T-helper 1 cell treated with Interleukin-12 subunit alpha and Interleukin-12 subunit beta and Interleukin-4 antibody, amounts not matched to agents 30 μg/mL and 1 μg/mL, for 36 hours (primary cell): ENCODE measurements around the gene CADM1.

Source experiments
- H3K27ac Mint-ChIP-seq: one replicate; pipeline ENCODE4 v1.8.0; 2021; ENCODE audit warnings: mild to moderate bottlenecking, mixed read lengths
- H3K27me3 Mint-ChIP-seq: one replicate; pipeline ENCODE4 v1.8.0; 2021; ENCODE audit warnings: low read depth, mixed read lengths
- H3K36me3 Mint-ChIP-seq: one replicate; pipeline ENCODE4 v1.8.0; 2021; ENCODE audit warnings: low read depth, mixed read lengths
- H3K4me1 Mint-ChIP-seq: one replicate; pipeline ENCODE4 v1.8.0; 2021; ENCODE audit warnings: low read depth, mixed read lengths
- H3K4me3 Mint-ChIP-seq: one replicate; pipeline ENCODE4 v1.8.0; 2021; ENCODE audit warnings: mild to moderate bottlenecking, moderate library complexity, mixed read lengths
- H3K9me3 Mint-ChIP-seq: one replicate; pipeline ENCODE4 v1.8.0; 2021; ENCODE audit warnings: mixed read lengths

Gene CADM1

GRCh38 chr11:115363921-115364320 lies 140.3 kb downstream of the CADM1 start:
- Mint-ChIP-seq H3K36me3 (no peaks in the 10 kb centered on the region), H3K4me3 (no peak overlapping the region), H3K27ac (no peak overlapping the region)

GRCh38 chr11:115363426-115363825 lies 140.8 kb downstream of the CADM1 start:
- no peak overlapping the region for H3K4me3 Mint-ChIP-seq
- H3K9me3 Mint-ChIP-seq = no peaks in the 10 kb centered on the region
- H3K36me3 Mint-ChIP-seq = no peaks in the 10 kb centered on the region

More at GRCh38 chr11:115363921-115364320, 140.3 kb downstream of the CADM1 start:
- no peaks in the 10 kb centered on the region for H3K9me3 Mint-ChIP-seq
- H3K27me3 Mint-ChIP-seq = no peaks in the 10 kb centered on the region
- no peaks in the 10 kb centered on the region for H3K4me1 Mint-ChIP-seq

GRCh38 chr11:115362997-115363396 lies 141.2 kb downstream of the CADM1 start:
- H3K4me3 Mint-ChIP-seq = no peak overlapping the region
- no peak overlapping the region for H3K27ac Mint-ChIP-seq
- no peaks in the 10 kb centered on the region for H3K36me3 Mint-ChIP-seq
- H3K4me1 Mint-ChIP-seq = no peaks in the 10 kb centered on the region
- no peaks in the 10 kb centered on the region for H3K27me3 Mint-ChIP-seq
- H3K9me3 Mint-ChIP-seq = no peaks in the 10 kb centered on the region

More at GRCh38 chr11:115363426-115363825, 140.8 kb downstream of the CADM1 start:
- Mint-ChIP-seq H3K27ac (no peak overlapping the region), H3K4me1 (no peaks in the 10 kb centered on the region), H3K27me3 (no peaks in the 10 kb centered on the region)

- H3K27me3 Mint-ChIP-seq = peaks cover 3% of the 10 kb centered on the region
- no peak overlapping the region for H3K4me3 Mint-ChIP-seq
- H3K9me3 Mint-ChIP-seq = no peaks in the 10 kb centered on the region
- no peaks in the 10 kb centered on the region for H3K4me1 Mint-ChIP-seq
- no peak overlapping the region for H3K27ac Mint-ChIP-seq
- H3K36me3 Mint-ChIP-seq = no peaks in the 10 kb centered on the region
Measured at GRCh38 chr11:115361025-115361424, 143.2 kb downstream of the CADM1 start.

GRCh38 chr11:115360186-115360824 lies 143.9 kb downstream of the CADM1 start:
- Mint-ChIP-seq H3K27me3 (peaks cover 4% of the 10 kb centered on the region), H3K9me3 (no peaks in the 10 kb centered on the region), H3K27ac (no peak overlapping the region), H3K4me3 (no peak overlapping the region), H3K4me1 (no peaks in the 10 kb centered on the region), H3K36me3 (no peaks in the 10 kb centered on the region)

GRCh38 chr11:115357066-115357465 lies 147.1 kb downstream of the CADM1 start:
- H3K4me3 Mint-ChIP-seq = no peak overlapping the region
- H3K9me3 Mint-ChIP-seq = no peaks in the 10 kb centered on the region
- H3K27ac Mint-ChIP-seq = no peak overlapping the region
- peaks cover 8% of the 10 kb centered on the region for H3K27me3 Mint-ChIP-seq
- no peaks in the 10 kb centered on the region for H3K4me1 Mint-ChIP-seq
- H3K36me3 Mint-ChIP-seq = no peaks in the 10 kb centered on the region

- H3K27me3 Mint-ChIP-seq = peaks cover 8% of the 10 kb centered on the region
- H3K4me3 Mint-ChIP-seq = no peak overlapping the region
- no peak overlapping the region for H3K27ac Mint-ChIP-seq
- no peaks in the 10 kb centered on the region for H3K9me3 Mint-ChIP-seq
- no peaks in the 10 kb centered on the region for H3K36me3 Mint-ChIP-seq
- no peaks in the 10 kb centered on the region for H3K4me1 Mint-ChIP-seq
Measured at GRCh38 chr11:115352805-115353485, 151.3 kb downstream of the CADM1 start.

GRCh38 chr11:115349335-115350017 lies 154.7 kb downstream of the CADM1 start:
- Mint-ChIP-seq H3K27ac (no peak overlapping the region), H3K9me3 (no peaks in the 10 kb centered on the region), H3K27me3 (no peaks in the 10 kb centered on the region), H3K36me3 (no peaks in the 10 kb centered on the region), H3K4me3 (no peak overlapping the region), H3K4me1 (no peaks in the 10 kb centered on the region)

GRCh38 chr11:115348416-115348815 lies 155.8 kb downstream of the CADM1 start:
- no peak overlapping the region for H3K27ac Mint-ChIP-seq
- no peak overlapping the region for H3K4me3 Mint-ChIP-seq
- no peaks in the 10 kb centered on the region for H3K4me1 Mint-ChIP-seq
- no peaks in the 10 kb centered on the region for H3K27me3 Mint-ChIP-seq
- no peaks in the 10 kb centered on the region for H3K9me3 Mint-ChIP-seq
- H3K36me3 Mint-ChIP-seq = no peaks in the 10 kb centered on the region

GRCh38 chr11:115347106-115347505 lies 157.1 kb downstream of the CADM1 start:
- no peaks in the 10 kb centered on the region for H3K36me3 Mint-ChIP-seq
- no peak overlapping the region for H3K4me3 Mint-ChIP-seq
- no peaks in the 10 kb centered on the region for H3K4me1 Mint-ChIP-seq
- no peaks in the 10 kb centered on the region for H3K9me3 Mint-ChIP-seq
- no peaks in the 10 kb centered on the region for H3K27me3 Mint-ChIP-seq
- no peak overlapping the region for H3K27ac Mint-ChIP-seq

- Mint-ChIP-seq H3K9me3 (no peaks in the 10 kb centered on the region), H3K27ac (no peak overlapping the region), H3K4me3 (no peak overlapping the region), H3K27me3 (no peaks in the 10 kb centered on the region), H3K4me1 (no peaks in the 10 kb centered on the region), H3K36me3 (no peaks in the 10 kb centered on the region)
Measured at GRCh38 chr11:115345840-115346239, 158.4 kb downstream of the CADM1 start.

- Mint-ChIP-seq H3K4me1 (no peaks in the 10 kb centered on the region), H3K4me3 (no peak overlapping the region), H3K36me3 (no peaks in the 10 kb centered on the region), H3K27me3 (no peaks in the 10 kb centered on the region), H3K27ac (no peak overlapping the region), H3K9me3 (no peaks in the 10 kb centered on the region)
Measured at GRCh38 chr11:115345361-115345760, 158.9 kb downstream of the CADM1 start.

GRCh38 chr11:115344846-115345245 lies 159.4 kb downstream of the CADM1 start:
- H3K4me1 Mint-ChIP-seq = no peaks in the 10 kb centered on the region
- H3K27me3 Mint-ChIP-seq = no peaks in the 10 kb centered on the region
- H3K9me3 Mint-ChIP-seq = no peaks in the 10 kb centered on the region
- H3K4me3 Mint-ChIP-seq = no peak overlapping the region
- H3K27ac Mint-ChIP-seq = no peak overlapping the region
- H3K36me3 Mint-ChIP-seq = no peaks in the 10 kb centered on the region

- Mint-ChIP-seq H3K4me3 (no peak overlapping the region), H3K4me1 (no peaks in the 10 kb centered on the region), H3K27me3 (no peaks in the 10 kb centered on the region), H3K9me3 (no peaks in the 10 kb centered on the region), H3K36me3 (no peaks in the 10 kb centered on the region), H3K27ac (no peak overlapping the region)
Measured at GRCh38 chr11:115342142-115342541, 162.1 kb downstream of the CADM1 start.

GRCh38 chr11:115340874-115341273 lies 163.3 kb downstream of the CADM1 start:
- Mint-ChIP-seq H3K4me3 (no peak overlapping the region), H3K27ac (no peak overlapping the region), H3K9me3 (no peaks in the 10 kb centered on the region), H3K36me3 (no peaks in the 10 kb centered on the region), H3K27me3 (no peaks in the 10 kb centered on the region), H3K4me1 (no peaks in the 10 kb centered on the region)
